D341Med (cell line): ENCODE results near the gene INTS13.
"Not testable (repeated sequence)": the region's sequence is repeated elsewhere in the genome, so short reads cannot be mapped to it uniquely, and the experiment has no call there.

Experiments
- DNase-seq: peaks from one replicate; pipeline ENCODE4 v3.0.0; 2012; ENCODE audit warnings: low spot score

Gene INTS13

DNA sequence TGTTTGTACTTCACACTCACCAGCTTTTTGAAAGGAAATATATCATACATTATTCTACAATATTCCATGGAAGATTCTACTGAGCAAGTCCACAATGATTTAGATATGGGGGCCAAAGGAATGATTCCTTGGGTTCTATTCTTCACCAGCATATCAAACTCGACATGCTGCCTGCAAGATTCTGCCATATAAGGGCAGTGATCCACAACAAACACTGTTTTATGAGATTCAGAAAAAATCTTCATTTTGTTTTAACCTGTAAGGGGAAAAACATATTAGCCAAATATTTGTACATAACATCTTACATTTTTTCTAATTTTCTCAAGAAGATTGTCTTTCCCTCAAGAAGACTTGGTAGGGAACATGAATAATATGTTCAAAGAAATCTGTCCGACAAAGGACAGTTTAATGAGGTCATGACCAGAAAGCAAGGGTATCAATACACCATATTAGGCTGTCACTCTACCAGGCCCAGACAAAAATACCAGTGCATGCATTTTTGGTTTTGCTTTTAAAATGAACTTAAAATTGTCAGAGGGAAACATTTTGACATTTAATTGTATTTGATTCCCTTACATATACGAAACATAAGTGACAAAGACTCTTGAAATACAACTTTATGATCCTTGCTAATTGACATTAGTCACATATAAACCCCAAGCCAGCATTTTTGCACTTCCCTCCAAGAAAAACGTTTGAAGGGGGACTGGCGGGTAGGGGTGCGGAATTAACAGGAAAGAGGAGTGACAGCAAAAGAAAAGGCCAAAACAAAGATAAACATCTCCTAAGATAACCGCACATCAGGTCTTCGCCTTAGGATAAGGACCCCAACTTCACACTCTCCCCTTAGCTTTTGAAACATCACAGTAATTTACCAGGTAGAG lies 980 bp downstream of the INTS13 start:
- no peak for DNase-seq

DNA sequence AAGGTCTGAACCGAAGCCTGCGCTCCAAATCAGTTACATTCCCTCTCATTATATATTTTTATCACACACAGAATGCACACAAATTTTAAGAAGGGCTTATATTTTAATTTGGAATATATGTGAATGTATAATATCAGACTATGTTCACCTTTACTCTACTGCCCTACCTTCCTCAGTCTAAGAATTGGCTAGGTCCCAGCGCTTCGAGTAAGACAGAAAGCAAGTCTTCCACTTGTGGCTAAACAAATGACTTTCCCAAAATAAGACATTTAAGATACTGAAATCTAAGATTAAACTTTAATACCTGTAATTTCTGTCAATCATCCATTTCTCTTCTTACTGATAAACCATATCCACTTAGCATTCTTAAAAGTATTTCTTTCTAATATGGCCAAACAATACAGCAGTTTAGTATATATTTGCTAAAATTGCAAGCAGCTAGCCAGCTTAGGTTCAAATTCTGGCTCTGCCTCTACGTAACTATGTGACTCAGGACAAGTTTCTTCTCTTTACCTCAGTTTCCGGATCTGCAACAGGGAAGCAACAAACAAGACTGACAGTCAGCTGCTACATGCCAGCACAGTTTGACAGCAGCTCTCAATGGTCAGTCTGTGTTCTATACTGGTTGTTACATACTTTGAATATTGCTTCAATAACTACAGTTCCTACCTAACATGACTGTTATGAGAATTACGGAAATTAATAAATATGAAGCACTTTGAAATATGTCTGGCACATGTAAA lies 2.0 kb downstream of the INTS13 start:
- DNase-seq: no peak

DNA sequence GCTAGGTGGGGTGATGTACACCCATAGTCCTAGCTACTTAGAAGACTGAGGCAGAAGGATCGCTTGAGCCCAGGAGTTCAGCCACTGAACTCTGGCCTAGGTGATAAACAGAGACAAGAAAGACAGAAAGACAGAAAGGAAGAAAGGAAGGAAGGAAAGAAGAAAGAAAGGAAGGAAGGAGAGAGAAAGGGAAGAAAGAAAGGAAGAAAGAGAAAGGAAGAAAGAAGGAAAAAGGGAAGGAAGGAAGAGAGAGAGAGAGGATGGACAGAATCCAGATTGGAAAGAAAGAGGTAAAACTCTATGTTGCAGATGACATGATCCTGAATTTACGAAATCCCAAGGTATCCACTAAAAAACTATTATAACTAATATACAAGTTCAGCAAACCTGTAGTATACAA lies 8.2 kb downstream of the INTS13 start:
- DNase-seq: no peak

DNA sequence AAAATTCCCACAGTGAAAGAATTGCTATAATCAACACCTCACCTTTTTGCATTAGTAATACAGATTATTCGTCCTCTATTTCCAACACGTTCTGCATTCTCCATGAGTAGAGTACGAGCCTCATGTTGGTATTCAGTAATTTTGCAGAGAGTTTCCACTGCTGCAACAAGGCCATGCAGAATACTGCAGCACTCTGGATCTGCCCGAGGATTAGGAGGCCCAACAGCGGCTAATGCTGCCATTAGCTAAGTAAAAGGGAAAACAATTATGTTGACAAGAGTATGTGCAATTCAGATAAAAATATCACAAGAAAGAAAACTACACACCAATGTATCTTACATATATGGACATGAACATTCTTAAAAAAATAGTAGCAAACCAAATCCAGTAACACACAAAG lies 9.1 kb downstream of the INTS13 start:
- peak; percentile 60 for DNase-seq

DNA sequence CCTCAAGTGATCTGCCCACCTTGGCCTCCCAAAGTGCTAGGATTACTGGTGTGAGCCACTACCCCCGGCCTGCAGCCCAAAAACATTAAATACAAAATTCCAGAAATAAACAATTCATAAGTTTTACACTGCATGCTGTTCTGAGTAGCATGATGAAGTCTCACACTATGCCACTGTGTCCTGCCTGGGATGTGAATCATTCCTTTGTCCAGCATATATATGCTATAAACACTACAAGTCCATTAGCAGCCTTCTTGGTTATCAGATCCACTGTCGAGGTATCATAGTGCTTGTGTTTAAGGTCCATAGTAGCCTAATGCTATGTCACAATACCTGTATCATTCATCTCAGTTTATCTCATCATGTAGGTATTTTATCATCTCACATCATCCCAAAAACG lies 15.9 kb downstream of the INTS13 start:
- DNase-seq: no peak

DNA sequence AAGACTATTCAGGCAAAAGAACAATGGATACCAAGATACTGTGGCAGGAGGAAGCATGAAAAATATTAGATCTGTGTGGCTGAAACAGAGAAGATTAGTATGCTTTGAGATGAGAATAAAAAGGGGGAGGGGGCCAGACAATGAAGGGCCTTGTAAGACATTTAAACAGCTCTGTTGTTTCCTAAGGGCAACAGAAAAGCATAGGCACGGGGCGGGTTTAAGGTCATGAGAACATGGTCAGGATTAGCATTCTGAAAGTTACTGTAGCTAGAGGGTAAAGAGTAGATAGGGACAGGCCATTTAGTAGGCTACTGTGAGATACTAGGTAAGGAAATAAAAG lies 18.6 kb downstream of the INTS13 start:
- DNase-seq: no peak

DNA sequence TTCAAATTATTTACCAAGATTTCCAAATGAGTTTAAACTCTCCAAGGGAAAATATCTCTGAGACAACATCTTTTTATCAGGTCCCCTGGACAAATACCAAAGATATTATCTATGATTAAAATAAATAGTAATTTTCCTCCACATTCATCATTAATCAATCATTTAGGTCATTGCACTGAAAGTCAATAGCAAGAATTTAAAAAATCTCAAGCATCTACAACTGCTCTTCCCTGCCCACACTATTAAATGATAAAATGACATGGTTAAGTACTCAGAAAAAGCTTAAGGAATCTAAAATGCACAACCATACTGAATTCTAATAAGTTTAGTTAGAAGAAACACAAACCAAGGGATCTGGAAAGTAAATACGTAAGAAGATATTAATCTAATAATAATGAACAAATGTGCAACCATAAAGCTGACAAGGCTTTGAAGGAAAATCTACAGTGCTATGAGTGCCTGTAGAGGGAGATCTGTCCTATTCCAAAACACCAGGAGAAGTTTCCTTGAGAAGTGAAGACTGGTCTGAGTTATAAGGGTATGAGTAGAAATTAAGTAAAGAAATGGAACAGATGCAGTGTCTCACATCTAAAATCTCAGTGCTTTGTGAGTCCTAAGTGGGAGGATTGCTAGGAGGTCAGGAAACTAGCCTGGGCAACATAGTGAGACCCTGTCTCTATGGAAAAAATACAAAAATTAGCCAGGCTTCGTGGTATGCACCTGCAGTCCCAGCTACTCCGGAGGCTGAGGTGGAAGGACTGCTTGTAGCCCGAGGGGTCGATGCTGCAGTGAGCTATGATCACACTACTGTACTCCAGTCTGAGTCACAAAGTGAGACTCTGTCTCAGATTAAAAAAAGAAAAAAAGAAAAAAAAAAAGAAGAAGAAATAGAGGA lies 19.2 kb downstream of the INTS13 start:
- DNase-seq: no peak

DNA sequence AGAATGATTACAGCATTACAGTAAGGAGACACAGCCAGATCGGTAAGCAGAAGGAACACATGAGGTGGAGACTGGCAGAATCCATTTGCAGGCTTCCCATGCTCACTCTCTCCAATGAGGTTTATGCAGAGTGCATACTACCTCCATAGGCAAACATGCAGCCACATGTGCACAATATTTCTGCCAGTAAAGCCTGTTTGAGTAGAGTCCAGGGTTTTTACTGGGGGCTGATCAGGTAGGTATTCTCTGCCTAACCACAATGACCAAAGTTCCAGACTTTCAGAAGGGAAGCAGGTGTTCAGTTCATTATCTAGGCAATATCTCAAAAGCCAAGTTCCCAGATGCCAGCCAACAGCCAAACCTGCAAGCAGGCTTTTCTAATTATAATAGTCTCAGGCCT lies 31.1 kb downstream of the INTS13 start:
- DNase-seq: peak; percentile 39

DNA sequence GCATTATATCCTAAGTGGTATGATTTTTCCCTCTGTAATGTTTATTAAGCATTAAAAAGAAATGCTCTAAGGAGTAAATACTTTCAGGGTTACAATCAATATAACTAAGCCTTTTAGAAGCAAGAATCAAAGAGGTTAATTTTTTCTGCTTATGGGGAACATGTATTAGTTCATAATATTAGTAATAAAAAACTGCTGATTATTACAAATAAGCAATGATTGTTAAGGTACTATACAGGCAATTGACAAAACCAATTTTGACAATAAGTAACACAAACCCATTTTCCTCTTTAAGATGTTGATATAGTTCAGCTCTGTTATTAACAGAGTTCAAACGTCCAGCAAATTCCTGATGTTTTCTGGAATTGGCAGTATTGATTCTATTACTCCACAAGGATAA lies 31.8 kb downstream of the INTS13 start:
- no peak for DNase-seq

DNA sequence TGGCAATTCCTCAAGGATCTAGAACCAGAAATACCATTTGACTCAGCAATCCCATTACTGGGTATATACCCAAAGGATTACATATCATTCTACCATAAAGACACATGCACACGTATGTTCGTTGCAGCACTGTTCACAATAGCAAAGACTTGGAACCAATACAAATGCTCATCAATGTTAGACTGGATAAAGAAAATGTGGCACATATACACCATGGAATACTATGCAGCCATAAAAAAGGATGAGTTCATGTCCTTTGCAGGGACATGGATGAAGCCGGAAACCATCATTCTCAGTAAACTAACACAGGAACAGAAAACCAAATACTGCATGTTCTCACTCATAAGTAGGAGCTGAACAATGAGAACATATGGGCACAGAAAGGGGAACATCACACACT lies 34.4 kb downstream of the INTS13 start:
- DNase-seq: not testable (repeated sequence)

DNA sequence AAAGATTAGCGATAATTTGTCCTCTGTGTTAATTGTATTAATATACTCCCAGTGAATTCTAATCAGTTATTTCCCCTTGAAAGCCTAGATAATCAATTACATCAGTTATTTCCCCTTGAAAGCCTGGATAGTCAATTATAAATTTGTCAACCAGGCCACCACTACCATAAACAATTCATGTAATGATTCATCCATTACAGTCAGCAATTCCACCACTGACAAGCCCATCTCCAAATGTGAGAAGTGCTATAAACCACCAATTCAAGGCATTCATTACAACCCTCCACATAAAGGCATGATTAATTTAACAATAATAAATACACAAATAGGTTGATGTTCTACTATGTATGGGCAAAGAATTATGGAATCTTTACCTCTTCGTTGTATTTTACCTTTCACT lies 40.9 kb downstream of the INTS13 start:
- DNase-seq: no peak

DNA sequence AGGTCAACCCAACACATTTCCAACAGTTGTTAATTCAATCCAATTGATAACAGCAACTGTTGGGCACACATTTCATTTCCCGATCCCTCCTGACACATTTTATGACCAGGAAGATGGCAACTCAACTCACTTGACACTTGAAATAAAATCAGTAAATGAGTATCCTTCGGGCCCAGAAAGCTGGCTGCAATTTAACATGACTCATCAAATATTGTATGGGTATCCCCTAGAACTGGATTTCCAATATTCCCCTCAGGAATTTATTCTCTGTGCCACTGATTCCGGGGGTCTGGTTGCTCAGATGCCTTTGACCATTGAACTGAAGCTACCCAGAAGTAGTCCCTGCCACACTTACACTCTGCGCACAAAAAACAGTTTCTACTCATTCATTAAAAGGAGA lies 42.1 kb downstream of the INTS13 start:
- no peak for DNase-seq

DNA sequence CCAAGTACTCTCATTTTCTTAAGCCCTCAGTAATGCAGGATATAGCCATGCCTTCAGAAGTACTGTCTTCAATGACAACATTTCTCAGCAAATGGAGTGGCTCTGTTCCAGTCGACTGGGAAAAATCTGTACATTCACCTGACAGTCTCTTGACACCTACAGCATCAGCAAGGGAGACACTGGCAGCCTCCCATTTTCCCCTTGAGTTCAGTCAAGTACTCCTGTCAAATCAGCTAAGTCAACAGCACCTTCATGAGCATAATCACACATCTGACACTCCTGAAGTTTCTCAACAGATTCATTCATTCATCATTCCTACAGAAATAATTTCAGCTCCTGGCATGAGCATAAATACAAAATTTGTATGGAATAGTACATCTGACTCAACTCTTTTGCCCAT lies 46.1 kb downstream of the INTS13 start:
- no peak for DNase-seq

DNA sequence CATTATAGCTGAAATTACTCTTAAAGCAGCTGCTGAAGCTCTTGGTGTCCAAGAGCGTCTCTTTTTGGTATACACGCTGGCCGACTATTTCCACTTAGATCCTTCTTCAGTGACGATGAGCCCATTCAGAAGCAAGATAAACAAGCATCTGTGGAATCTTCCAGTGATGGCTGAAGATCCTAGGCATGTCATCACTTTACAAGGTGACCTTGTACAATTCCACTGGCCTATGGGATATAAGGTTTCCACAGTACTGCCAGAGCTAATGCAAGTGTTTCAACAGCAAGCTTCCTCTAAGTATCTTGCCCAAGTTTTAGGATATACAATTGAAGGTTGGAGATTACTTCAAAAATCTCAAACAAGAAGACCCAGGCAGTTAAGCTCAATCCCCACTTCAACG lies 47.0 kb downstream of the INTS13 start:
- DNase-seq: no peak

DNA sequence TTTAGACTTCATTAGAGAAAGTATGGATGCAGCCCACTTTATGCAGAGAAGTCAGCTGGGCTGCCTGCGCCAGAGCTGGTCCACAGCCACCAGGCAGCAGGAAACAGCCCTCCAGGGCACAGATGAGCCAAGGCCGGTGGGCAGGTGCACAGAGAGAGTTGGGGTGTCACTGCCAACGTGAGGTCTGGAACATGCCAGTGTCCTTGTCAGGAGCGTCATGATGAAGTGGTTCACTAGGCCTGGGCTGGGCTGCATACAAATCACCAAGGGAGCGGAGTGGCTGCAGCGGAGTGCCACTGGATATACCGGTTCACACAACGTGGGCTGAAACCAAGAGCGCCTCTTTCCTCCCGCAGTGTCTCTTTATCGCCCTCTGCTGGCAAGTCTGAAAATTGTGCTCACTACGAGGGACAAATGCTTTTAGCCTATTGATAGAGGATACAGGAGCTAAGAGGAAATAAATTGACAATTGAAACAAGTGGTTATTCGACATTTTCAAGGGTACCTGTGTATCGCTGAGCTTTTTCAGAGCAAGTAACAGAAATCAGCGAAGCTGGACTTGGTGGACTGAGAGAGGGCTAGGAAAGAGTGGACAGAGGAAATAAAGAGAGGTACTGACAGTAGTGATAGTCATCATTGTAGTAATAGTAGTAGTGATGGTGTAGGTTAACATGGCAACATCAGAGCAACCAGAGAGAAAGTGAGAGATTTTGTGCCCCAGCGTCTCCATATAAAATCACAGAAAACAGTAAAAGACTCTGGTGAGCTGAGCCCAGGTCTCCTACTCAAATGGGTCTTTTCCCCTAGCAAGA lies 52.8 kb downstream of the INTS13 start:
- peak; percentile 84 for DNase-seq

DNA sequence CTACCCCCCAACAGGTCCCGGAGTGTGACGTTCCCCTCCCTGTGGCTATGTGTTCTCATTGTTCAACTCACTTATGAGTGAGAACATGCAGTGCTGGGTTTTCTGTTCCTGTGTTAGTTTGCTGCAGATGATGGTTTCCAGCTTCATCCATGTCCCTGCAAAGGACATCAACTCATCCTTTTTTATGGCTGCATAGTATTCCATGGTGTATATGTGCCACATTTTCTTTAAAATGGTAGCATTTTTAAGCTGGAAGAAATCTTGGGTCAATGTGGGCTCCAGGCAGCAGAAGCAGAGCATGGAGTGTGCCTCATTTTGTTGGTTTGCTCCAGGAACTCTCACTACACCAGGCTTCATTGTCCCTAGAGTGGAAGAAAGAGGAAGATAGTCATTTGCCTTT lies 57.2 kb downstream of the INTS13 start:
- DNase-seq: no peak

DNA sequence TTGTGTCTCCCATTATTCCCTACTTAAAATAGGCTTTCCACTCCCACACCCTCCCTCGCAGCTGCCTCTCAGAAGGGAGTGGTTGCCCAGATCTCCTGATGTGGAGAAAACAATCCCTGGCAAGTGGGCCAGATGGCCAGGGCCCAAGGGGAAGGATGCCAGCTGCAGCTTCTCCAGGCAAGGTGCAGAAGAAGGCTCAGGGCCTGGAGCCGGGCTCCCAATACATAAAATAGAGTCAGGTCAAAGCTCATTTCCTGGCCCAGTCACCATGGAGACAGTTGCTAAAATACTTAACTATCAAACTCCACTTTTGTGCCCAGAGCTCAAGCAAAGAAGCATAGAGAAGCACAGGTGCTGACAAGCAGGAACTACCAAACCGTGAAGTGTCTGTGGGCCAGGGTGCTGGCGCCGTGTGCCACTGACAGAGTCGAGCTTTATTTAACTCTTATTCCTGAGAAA lies 59.1 kb downstream of the INTS13 start:
- DNase-seq: peak; percentile 85

DNA sequence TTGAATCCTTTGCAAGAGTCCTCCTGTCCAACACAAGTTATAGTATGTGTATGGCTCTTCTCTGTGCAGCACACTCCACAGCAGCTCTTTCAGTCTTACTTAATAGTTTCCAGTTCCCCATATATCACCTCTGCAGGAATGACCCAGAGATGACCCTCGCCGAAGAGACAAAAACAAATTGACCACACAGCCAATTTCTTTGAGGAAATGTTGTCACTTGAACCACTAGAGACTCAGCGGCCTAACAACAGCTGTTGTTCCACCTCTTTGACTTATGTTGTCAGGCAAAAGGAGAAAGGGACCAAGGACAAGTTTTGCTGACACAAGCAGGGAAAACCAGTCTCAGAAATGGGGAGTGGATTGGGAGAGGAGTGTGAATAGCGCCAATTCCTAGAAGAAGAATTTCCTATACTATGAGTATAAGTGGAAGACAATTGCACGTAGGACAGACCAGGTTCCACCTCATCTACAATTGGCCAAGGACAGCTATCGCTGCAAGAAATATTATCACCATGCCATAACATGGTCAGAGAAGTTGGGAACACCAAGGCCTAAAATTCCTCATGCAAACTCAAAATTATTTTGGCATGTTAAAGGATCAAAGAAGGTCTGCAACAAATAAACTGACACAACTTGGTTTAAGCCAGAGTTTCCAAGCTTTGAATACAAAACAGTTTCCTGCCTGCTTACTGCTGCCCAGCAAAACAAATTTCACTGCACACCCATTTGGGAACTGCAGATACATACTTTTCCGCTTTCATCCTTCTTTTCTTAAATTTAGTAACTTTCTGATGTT lies 63.1 kb downstream of the INTS13 start:
- DNase-seq: no peak

DNA sequence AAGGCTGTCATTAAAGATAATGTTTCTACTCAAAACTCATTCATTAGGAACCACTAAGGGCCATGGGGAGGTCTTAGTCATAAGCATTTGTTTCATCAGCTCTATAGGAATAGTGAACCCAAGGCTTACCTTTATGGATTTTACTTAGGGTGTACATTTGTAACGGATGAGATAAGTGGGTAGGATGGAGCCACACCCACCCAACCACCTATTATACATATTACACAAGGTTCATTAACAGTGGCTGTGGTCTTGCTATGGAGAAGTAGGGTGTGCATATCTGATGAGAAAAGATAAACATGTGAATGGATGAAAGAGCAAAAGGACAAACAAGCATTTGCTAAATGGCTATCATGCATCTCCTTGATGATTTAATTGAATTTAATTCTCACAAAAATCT lies 65.2 kb downstream of the INTS13 start:
- no peak for DNase-seq

DNA sequence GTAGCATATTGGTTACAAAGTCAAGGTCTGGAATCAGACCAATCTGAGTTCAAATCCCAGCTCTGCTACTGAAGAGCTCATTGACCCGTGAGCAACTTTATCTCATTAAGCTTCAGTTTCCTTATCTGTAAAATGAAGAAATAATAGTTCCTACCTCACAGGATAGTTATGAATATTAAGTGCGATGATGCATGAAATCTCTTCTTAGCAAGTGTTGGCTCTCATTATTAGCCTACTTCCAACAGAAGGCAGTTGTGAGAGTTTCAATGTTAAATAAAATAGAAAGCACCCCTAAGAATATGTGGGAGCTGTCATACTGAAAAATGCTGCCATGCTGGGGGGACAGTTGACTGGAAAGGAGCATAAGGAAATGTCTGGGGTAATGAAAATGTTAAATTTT lies 65.8 kb downstream of the INTS13 start:
- no peak for DNase-seq
